Measurements from ENCODE around the gene ZNF764. TPM values are rescaled to one million over a fixed set of nuclear protein-coding genes. Genes with fewer than 3 reads are reported as not detected.
"Not testable (repeated sequence)": the region's sequence is repeated elsewhere in the genome, so short reads cannot be mapped to it uniquely, and the experiment has no call there.

ZNF764 gene
- total RNA-seq, 1 donor from 2014 or later = 39.0 TPM

DNA sequence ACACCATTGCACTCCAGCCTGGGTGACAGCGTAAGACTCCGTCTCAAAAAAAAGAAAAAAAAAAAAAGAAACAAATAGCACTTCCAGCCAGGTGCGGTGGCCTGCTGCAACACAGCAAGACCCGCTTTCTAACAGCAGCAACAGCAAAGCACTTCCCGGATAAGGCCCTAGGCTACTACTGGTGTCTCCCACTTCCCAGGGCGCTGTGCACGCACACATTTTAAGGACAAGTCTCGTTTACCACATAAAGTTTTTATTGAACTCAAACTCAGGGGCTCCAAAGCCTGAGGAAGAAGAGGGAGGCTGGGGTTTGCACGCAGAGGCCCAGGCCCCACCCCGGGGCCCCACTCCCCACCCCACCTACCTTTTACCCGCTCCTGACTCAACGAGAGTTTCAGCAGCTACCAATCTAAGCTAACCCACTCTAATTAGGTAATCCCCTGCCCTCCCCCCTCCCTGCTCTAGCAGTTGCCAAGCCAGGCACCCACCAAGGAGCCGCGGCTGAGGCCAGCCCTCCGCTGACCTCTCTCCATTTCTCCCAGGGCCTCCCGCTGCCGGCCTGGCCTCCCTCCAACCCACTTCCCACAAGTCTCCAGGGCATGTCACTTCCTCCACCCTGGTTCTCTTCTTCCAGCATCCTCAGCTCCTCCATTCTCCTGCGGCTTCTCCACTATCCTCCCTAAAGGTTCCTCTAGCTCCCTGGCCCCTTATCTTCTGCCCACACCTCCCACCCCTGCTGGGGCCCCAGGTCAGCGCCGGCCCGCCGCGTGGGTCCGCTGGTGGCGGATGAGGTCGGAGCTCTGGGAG, 34.2 kb downstream of the ZNF764 start:
- Mint-ChIP-seq H3K9me3 (ENCODE audit: unreplicated experiment) (peaks cover 9% of the 10 kb centered on the region), H3K36me3 (ENCODE audit: unreplicated experiment) (no peaks in the 10 kb centered on the region), H3K27ac (ENCODE audit: unreplicated experiment) (no peak overlapping the region), H3K4me1 (ENCODE audit: low read depth, unreplicated experiment) (peaks cover 10% of the 10 kb centered on the region), H3K27me3 (ENCODE audit: unreplicated experiment) (peaks cover 7% of the 10 kb centered on the region), H3K4me3 (ENCODE audit: unreplicated experiment) (no peak overlapping the region)
- DNase-seq = no peak
- TF ChIP-seq, protein P1, sequence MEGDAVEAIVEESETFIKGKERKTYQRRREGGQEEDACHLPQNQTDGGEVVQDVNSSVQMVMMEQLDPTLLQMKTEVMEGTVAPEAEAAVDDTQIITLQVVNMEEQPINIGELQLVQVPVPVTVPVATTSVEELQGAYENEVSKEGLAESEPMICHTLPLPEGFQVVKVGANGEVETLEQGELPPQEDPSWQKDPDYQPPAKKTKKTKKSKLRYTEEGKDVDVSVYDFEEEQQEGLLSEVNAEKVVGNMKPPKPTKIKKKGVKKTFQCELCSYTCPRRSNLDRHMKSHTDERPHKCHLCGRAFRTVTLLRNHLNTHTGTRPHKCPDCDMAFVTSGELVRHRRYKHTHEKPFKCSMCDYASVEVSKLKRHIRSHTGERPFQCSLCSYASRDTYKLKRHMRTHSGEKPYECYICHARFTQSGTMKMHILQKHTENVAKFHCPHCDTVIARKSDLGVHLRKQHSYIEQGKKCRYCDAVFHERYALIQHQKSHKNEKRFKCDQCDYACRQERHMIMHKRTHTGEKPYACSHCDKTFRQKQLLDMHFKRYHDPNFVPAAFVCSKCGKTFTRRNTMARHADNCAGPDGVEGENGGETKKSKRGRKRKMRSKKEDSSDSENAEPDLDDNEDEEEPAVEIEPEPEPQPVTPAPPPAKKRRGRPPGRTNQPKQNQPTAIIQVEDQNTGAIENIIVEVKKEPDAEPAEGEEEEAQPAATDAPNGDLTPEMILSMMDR (IDR thresholded peaks at IDR 0.05; ENCODE audit: partially characterized antibody, unreplicated experiment) = no peak

DNA sequence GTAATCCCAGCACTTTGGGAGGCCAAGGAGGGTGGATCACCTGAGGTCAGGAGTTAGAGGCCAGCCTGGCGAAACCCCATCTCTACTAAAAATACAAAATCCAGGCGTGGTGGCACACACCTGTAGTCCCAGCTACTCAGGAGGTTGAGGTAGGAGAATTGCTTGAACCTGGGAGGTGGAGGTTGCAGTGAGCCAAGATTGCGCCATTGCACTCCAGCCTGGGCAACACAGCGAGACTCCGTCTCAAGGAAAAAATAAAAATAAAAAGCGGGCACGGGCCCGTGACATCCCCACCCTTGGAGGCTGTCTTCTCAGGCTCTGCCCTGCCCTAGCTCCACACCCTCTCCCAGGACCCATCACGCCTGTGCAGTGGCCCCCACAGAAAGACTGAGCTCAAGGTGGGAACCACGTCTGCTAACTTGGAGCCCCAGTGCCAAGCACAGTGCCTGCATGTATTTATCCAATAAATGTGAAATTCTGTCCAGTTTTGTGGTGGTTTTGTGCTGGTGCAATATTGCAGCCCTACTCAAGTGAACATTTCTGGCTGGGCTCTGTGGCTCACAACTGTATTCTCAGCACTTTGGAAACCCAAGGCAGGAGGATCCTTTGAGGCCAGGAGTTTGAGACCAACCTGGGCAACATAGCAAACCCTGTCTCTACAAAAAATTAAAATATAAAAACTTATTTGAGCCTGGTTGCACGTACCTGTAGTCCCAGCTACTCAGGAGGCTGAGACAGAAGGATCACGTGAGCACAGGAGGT, 35.3 kb downstream of the ZNF764 start:
- not testable (repeated sequence) for H3K36me3 Mint-ChIP-seq (ENCODE audit: unreplicated experiment); H3K4me3 Mint-ChIP-seq (ENCODE audit: unreplicated experiment); H3K9me3 Mint-ChIP-seq (ENCODE audit: unreplicated experiment); DNase-seq; H3K27ac Mint-ChIP-seq (ENCODE audit: unreplicated experiment); H3K27me3 Mint-ChIP-seq (ENCODE audit: unreplicated experiment); H3K4me1 Mint-ChIP-seq (ENCODE audit: low read depth, unreplicated experiment)

DNA sequence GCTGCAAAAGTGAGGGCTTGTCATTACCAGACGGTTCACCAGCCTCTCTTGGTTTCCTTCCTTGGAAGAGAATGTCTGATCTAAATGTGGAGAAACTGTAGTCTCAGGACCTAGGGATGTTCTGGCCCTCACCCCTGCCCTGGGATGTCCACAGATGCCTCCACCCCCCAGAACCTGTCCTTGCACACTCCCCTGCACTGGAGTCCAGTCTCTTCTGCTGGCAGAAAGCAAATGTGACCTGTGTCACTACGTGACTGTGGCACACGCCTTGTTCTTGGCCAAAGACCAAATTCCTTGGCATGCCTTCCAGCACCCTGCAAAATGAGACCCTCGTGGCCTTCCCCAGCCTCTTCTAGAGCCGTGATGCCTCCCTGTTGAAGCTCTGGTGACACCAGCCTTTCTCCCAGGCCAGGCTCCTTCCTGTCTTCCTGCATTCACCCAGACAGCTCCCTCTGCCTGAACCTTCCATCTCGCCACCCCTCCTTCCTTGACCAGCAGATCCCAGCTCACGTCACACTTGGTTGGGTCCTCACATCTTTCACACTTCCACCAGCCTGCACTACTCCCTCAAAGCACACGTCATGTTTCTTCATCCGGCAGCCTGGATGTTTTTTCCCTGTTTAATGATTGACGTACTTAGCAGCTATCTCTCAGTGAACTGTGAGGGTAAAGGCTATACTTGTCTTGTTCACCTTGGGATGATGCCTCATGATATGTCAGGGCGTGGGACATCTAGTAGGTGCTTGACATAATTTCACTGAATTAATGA, 36.1 kb downstream of the ZNF764 start:
- TF ChIP-seq, protein P1 (IDR thresholded peaks at IDR 0.05; ENCODE audit: partially characterized antibody, unreplicated experiment) = no peak
- peaks cover 8% of the 10 kb centered on the region for H3K27me3 Mint-ChIP-seq (ENCODE audit: unreplicated experiment)
- no peak overlapping the region for H3K4me3 Mint-ChIP-seq (ENCODE audit: unreplicated experiment)
- H3K36me3 Mint-ChIP-seq (ENCODE audit: unreplicated experiment) = no peaks in the 10 kb centered on the region
- H3K27ac Mint-ChIP-seq (ENCODE audit: unreplicated experiment) = no peak overlapping the region
- H3K4me1 Mint-ChIP-seq (ENCODE audit: low read depth, unreplicated experiment) = peaks cover 2% of the 10 kb centered on the region
- peaks cover 5% of the 10 kb centered on the region for H3K9me3 Mint-ChIP-seq (ENCODE audit: unreplicated experiment)
- no peak for DNase-seq

DNA sequence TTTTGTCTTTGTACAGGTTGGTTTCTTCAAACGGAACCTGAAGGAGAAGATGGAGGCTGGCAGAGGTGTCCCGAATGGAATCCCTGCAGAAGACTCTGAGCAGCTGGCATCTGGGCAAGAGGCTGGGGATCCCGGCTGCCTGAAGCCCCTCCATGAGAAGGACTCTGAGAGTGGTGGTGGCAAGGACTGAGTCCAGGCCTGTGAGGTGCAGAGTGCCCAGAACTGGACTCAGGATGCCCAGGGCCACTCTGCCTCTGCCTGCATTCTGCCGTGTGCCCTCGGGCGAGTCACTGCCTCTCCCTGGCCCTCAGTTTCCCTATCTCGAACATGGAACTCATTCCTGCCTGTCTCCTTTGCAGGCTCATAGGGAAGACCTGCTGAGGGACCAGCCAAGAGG, 36.7 kb downstream of the ZNF764 start:
- Mint-ChIP-seq H3K36me3 (ENCODE audit: unreplicated experiment) (no peaks in the 10 kb centered on the region), H3K4me1 (ENCODE audit: low read depth, unreplicated experiment) (peaks cover 2% of the 10 kb centered on the region), H3K9me3 (ENCODE audit: unreplicated experiment) (peaks cover 5% of the 10 kb centered on the region), H3K27ac (ENCODE audit: unreplicated experiment) (no peak overlapping the region), H3K4me3 (ENCODE audit: unreplicated experiment) (no peak overlapping the region), H3K27me3 (ENCODE audit: unreplicated experiment) (peaks cover 8% of the 10 kb centered on the region)
- DNase-seq = no peak
- TF ChIP-seq, protein P1 (IDR thresholded peaks at IDR 0.05; ENCODE audit: partially characterized antibody, unreplicated experiment) = no peak
